ES-I3 (cell line): ENCODE results near the gene TBC1D12.

Experiments used
- H3K36me3 ChIP-seq: 2 replicates; pipeline ENCODE4 v1.6.1; 2013; ENCODE audit warnings: mild to moderate bottlenecking, low read length, control low read depth, moderate library complexity; ENCODE audit not compliant: insufficient read depth
- H3K4me1 ChIP-seq: 2 replicates; pipeline ENCODE4 v1.6.1; 2013; ENCODE audit warnings: mild to moderate bottlenecking, control low read depth, low read length; ENCODE audit not compliant: insufficient read depth
- H3K9ac ChIP-seq: 2 replicates; pipeline ENCODE4 v1.6.1; 2013; ENCODE audit warnings: low read depth, mild to moderate bottlenecking, low read length, moderate library complexity
- H3K9me3 ChIP-seq: 2 replicates; pipeline ENCODE4 v1.6.1; 2013; ENCODE audit warnings: mild to moderate bottlenecking, low read length, moderate library complexity; ENCODE audit not compliant: control insufficient read depth, insufficient read depth

TBC1D12 gene

DNA sequence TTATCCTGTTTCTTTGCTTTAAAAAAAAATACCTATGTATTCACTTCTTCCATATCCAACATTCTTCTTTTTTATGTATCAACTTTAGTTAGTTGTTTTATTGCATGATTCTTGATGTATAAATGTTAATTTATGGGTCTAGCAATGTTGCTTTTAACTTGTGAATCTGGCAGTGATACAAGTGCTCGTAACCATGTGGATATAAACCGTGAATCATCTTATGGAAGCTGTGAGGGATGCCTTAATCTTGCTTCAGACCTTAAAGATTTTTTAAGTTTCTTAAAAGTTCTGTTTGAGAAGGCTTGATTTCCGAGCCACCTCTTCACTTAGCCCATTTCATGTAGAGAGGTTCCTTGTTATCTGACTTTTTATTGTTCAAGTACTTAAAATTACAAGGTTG, 169.2 kb downstream of the TBC1D12 start:
- Histone ChIP-seq H3K9me3 (no peaks in the 10 kb centered on the region), H3K36me3 (peaks cover 31% of the 10 kb centered on the region), H3K9ac (no peak overlapping the region)

DNA sequence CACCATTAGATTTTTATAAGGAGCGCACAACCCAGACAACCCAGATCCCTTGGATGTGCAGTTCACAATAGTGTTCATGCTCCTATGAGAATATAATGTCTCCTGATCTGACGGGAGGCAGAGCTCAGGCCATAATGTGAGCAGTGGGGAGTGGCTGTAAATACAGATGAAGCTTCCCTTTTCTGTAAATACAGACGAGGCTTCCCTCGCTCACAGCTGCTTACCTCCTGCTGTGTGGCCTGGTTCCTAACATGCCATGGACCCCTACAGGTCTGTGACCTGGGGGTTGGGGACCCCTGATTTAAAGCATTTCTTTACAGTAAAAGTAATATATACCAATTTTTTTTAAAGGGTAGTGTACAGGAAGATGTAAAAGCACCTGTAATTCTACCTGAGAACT, 176.4 kb downstream of the TBC1D12 start:
- Histone ChIP-seq H3K4me1 (no peaks in the 10 kb centered on the region), H3K9ac (no peak overlapping the region), H3K36me3 (peaks cover 21% of the 10 kb centered on the region), H3K9me3 (no peaks in the 10 kb centered on the region)

More for the DNA sequence above, 169.2 kb downstream of the TBC1D12 start:
- H3K4me1 ChIP-seq: no peaks in the 10 kb centered on the region

DNA sequence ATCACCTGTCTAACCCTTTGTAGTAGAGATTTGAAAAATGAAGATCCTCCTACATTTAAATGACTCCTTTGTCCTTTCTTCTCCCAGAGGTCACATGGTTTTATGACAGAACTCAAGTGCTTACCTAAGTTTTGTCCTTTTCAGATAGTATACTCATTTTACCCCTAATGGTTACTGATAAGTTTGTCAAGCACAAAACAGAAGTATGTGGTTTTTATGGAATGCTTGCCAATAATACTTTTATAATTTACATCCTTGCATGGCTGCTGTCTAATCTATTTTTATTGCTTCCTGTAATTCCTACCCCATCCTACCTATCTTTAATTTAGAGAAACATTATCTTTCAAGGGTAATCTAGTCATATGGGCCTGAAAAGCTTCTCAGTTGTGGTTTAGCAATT, 180.8 kb downstream of the TBC1D12 start:
- H3K9me3 ChIP-seq: no peaks in the 10 kb centered on the region
- no peaks in the 10 kb centered on the region for H3K4me1 ChIP-seq
- H3K36me3 ChIP-seq: peaks cover 19% of the 10 kb centered on the region
- H3K9ac ChIP-seq: no peak overlapping the region
